HEK293 (cell line): ENCODE measurements around the gene FMNL3.

Source experiments
- BCL11B ChIP-seq: fragments of 450-650 bp; formaldehyde crosslinking; IDR thresholded peaks from 2 replicates; pipeline ENCODE4 v1.5.1; 2016; ENCODE audit warnings: low read depth, missing biosample characterization, missing genetic modification characterization
- GFI1B ChIP-seq: fragments of 450-650 bp; formaldehyde crosslinking; IDR thresholded peaks from 2 replicates; pipeline ENCODE4 v1.5.1; 2016; ENCODE audit warnings: missing biosample characterization, missing genetic modification characterization
- GLIS1 ChIP-seq: fragments of 450-650 bp; formaldehyde crosslinking; IDR thresholded peaks from 2 replicates; pipeline ENCODE4 v1.5.1; 2016; ENCODE audit warnings: missing biosample characterization, missing genetic modification characterization
- HOXD13 ChIP-seq: sonication (generic); formaldehyde crosslinking; IDR thresholded peaks from 2 replicates; pipeline ENCODE4 v1.8.0; 2022; ENCODE audit warnings: missing genetic modification reagents, borderline replicate concordance
- KLF1 ChIP-seq: fragments of 450-650 bp; formaldehyde crosslinking; IDR thresholded peaks from 2 replicates; pipeline ENCODE4 v1.5.1; 2016; ENCODE audit warnings: missing biosample characterization, missing genetic modification characterization
- KLF10 ChIP-seq: fragments of 450-650 bp; IDR thresholded peaks from 2 replicates; pipeline ENCODE4 v1.5.1; 2018; ENCODE audit warnings: missing biosample characterization, mild to moderate bottlenecking, missing genetic modification characterization
- KLF16 ChIP-seq: fragments of 450-650 bp; formaldehyde crosslinking; IDR thresholded peaks from 2 replicates; pipeline ENCODE4 v1.5.1; 2017; ENCODE audit warnings: missing biosample characterization, missing genetic modification characterization
- MZF1 ChIP-seq: fragments of 450-650 bp; formaldehyde crosslinking; IDR thresholded peaks from 2 replicates; pipeline ENCODE4 v1.5.1; 2017; ENCODE audit warnings: missing biosample characterization, missing genetic modification characterization, borderline replicate concordance
- OSR2 ChIP-seq: fragments of 450-650 bp; formaldehyde crosslinking; IDR thresholded peaks from 2 replicates; pipeline ENCODE4 v1.5.1; 2016; ENCODE audit warnings: missing biosample characterization, missing genetic modification characterization
- PATZ1 ChIP-seq: fragments of 450-650 bp; formaldehyde crosslinking; IDR thresholded peaks from 2 replicates; pipeline ENCODE4 v1.5.1; 2016; ENCODE audit warnings: missing biosample characterization, missing genetic modification characterization
- RBAK ChIP-seq: fragments of 450-650 bp; formaldehyde crosslinking; IDR thresholded peaks from 2 replicates; pipeline ENCODE4 v1.5.1; 2016; ENCODE audit warnings: missing biosample characterization, missing genetic modification characterization
- REPIN1 ChIP-seq: fragments of 450-650 bp; formaldehyde crosslinking; IDR thresholded peaks from 2 replicates; pipeline ENCODE4 v1.5.1; 2017; ENCODE audit warnings: missing biosample characterization, missing genetic modification characterization, low read depth
- ZBTB1 ChIP-seq: fragments of 450-650 bp; formaldehyde crosslinking; IDR thresholded peaks from 2 replicates; pipeline ENCODE4 v1.5.1; 2016; ENCODE audit warnings: missing biosample characterization, missing genetic modification characterization
- ZBTB44 ChIP-seq: fragments of 450-650 bp; IDR thresholded peaks from 2 replicates; pipeline ENCODE4 v1.5.1; 2018; ENCODE audit warnings: missing biosample characterization, mild to moderate bottlenecking, missing genetic modification characterization
- ZBTB6 ChIP-seq: fragments of 450-650 bp; formaldehyde crosslinking; IDR thresholded peaks from 2 replicates; pipeline ENCODE4 v1.5.1; 2017; ENCODE audit warnings: missing biosample characterization, missing genetic modification characterization
- ZEB2 ChIP-seq: fragments of 450-650 bp; formaldehyde crosslinking; IDR thresholded peaks from 2 replicates; pipeline ENCODE4 v1.5.1; 2016; ENCODE audit warnings: missing biosample characterization, missing genetic modification characterization
- ZFP69B ChIP-seq: fragments of 450-650 bp; formaldehyde crosslinking; IDR thresholded peaks from 2 replicates; pipeline ENCODE4 v1.5.1; 2016; ENCODE audit warnings: missing biosample characterization, missing genetic modification characterization
- ZIC2 ChIP-seq: fragments of 450-650 bp; formaldehyde crosslinking; IDR thresholded peaks from 2 replicates; pipeline ENCODE4 v1.5.1; 2016; ENCODE audit warnings: missing biosample characterization, missing genetic modification characterization
- ZNF112 ChIP-seq: fragments of 450-650 bp; formaldehyde crosslinking; IDR thresholded peaks from 2 replicates; pipeline ENCODE4 v1.5.0; 2017; ENCODE audit warnings: missing biosample characterization, missing genetic modification characterization
- ZNF148 ChIP-seq: fragments of 450-650 bp; formaldehyde crosslinking; IDR thresholded peaks from 2 replicates; pipeline ENCODE4 v1.5.0; 2017; ENCODE audit warnings: missing biosample characterization, missing genetic modification characterization, borderline replicate concordance
- ZNF157 ChIP-seq: fragments of 450-650 bp; formaldehyde crosslinking; IDR thresholded peaks from 2 replicates; pipeline ENCODE4 v1.5.1; 2016; ENCODE audit warnings: missing biosample characterization, missing genetic modification characterization
- ZNF169 ChIP-seq: fragments of 450-650 bp; formaldehyde crosslinking; IDR thresholded peaks from 2 replicates; pipeline ENCODE4 v1.5.1; 2016; ENCODE audit warnings: missing biosample characterization, missing genetic modification characterization
- ZNF19 ChIP-seq: fragments of 450-650 bp; formaldehyde crosslinking; IDR thresholded peaks from 2 replicates; pipeline ENCODE4; 2016; ENCODE audit warnings: missing biosample characterization, missing genetic modification characterization, low read depth
- ZNF223 ChIP-seq: fragments of 450-650 bp; formaldehyde crosslinking; IDR thresholded peaks from 2 replicates; pipeline ENCODE4 v1.5.1; 2016; ENCODE audit warnings: missing biosample characterization, missing genetic modification characterization
- ZNF248 ChIP-seq: fragments of 450-650 bp; formaldehyde crosslinking; IDR thresholded peaks from 2 replicates; pipeline ENCODE4 v1.5.1; 2017; ENCODE audit warnings: missing biosample characterization, missing genetic modification characterization
- ZNF26 ChIP-seq: fragments of 450-650 bp; formaldehyde crosslinking; IDR thresholded peaks from 2 replicates; pipeline ENCODE4 v1.5.1; 2016; ENCODE audit warnings: missing biosample characterization, missing genetic modification characterization
- ZNF398 ChIP-seq: fragments of 450-650 bp; formaldehyde crosslinking; IDR thresholded peaks from 2 replicates; pipeline ENCODE4 v1.5.1; 2017; ENCODE audit warnings: missing biosample characterization, missing genetic modification characterization
- ZNF514 ChIP-seq: fragments of 450-650 bp; formaldehyde crosslinking; IDR thresholded peaks from 2 replicates; pipeline ENCODE4 v1.5.1; 2016; ENCODE audit warnings: missing biosample characterization, missing genetic modification characterization
- ZNF521 ChIP-seq: fragments of 450-650 bp; formaldehyde crosslinking; IDR thresholded peaks from 2 replicates; pipeline ENCODE4 v1.5.1; 2017; ENCODE audit warnings: missing biosample characterization, mild to moderate bottlenecking, missing genetic modification characterization
- ZNF571 ChIP-seq: fragments of 450-650 bp; formaldehyde crosslinking; IDR thresholded peaks from 2 replicates; pipeline ENCODE4 v1.5.0; 2017; ENCODE audit warnings: missing biosample characterization, missing genetic modification characterization
- ZNF660 ChIP-seq: fragments of 450-650 bp; IDR thresholded peaks from 2 replicates; pipeline ENCODE4 v1.5.1; 2018; ENCODE audit warnings: missing biosample characterization, mild to moderate bottlenecking, missing genetic modification characterization
- ZSCAN16 ChIP-seq: fragments of 450-650 bp; formaldehyde crosslinking; IDR thresholded peaks from 2 replicates; pipeline ENCODE4 v1.5.1; 2016; ENCODE audit warnings: missing biosample characterization, missing genetic modification characterization

FMNL3 gene

GRCh38 chr12:49730568-49731101, 23.4 kb upstream of the FMNL3 start (continued):
- TF ChIP-seq ZBTB44 (tag by site-specific recombination) = no peak
- no peak for TF ChIP-seq KLF10 (tag by site-specific recombination)
- TF ChIP-seq ZNF521 = no peak
- no peak for TF ChIP-seq ZBTB1 (tag by site-specific recombination)
- TF ChIP-seq GFI1B (tag by site-specific recombination) = no peak
- TF ChIP-seq ZNF26 (tag by site-specific recombination) = no peak
- TF ChIP-seq ZIC2 (tag by site-specific recombination) = no peak
- TF ChIP-seq BCL11B (tag by site-specific recombination) = no peak
- TF ChIP-seq PATZ1 = peak; percentile 33; the same call in 1 of the 2 replicates
- TF ChIP-seq ZFP69B (tag by site-specific recombination) = 0 out of 2 replicates have a peak, but pooled peaks have one; percentile 38
- TF ChIP-seq ZNF148 (tag by site-specific recombination) = no peak
- TF ChIP-seq OSR2 = no peak
- TF ChIP-seq ZEB2 (tag by site-specific recombination) = peak; percentile 76
- no peak for TF ChIP-seq ZNF112 (tag by site-specific recombination)
- TF ChIP-seq ZNF157 = no peak
- TF ChIP-seq ZNF398 = no peak
- no peak for TF ChIP-seq ZNF223 (tag by site-specific recombination)
- TF ChIP-seq ZNF248 = no peak
- TF ChIP-seq ZSCAN16 (tag by site-specific recombination) = no peak
- TF ChIP-seq ZNF514 (tag by site-specific recombination) = no peak
- no peak for TF ChIP-seq RBAK (tag by site-specific recombination)
- TF ChIP-seq ZNF571 (tag by site-specific recombination) = no peak
- no peak for TF ChIP-seq KLF1
- no peak for TF ChIP-seq MZF1
- 0 out of 2 replicates have a peak, but pooled peaks have one; percentile 31 for TF ChIP-seq ZNF660
- no peak for TF ChIP-seq ZBTB6
- TF ChIP-seq KLF16 (tag by site-specific recombination) = no peak
- no peak for TF ChIP-seq HOXD13
- no peak for TF ChIP-seq GLIS1 (tag by site-specific recombination)
- TF ChIP-seq ZNF19 = no peak
- TF ChIP-seq REPIN1 (tag by site-specific recombination) = no peak
- TF ChIP-seq ZNF169 (tag by site-specific recombination) = no peak
